ENCODE data around the gene NDUFAF3. TPM values are rescaled to one million over a fixed set of nuclear protein-coding genes. Genes with fewer than 3 reads are reported as not detected.

Gene NDUFAF3
- total RNA-seq, 1 experiment from 2014 or later = 40.7 TPM

DNA sequence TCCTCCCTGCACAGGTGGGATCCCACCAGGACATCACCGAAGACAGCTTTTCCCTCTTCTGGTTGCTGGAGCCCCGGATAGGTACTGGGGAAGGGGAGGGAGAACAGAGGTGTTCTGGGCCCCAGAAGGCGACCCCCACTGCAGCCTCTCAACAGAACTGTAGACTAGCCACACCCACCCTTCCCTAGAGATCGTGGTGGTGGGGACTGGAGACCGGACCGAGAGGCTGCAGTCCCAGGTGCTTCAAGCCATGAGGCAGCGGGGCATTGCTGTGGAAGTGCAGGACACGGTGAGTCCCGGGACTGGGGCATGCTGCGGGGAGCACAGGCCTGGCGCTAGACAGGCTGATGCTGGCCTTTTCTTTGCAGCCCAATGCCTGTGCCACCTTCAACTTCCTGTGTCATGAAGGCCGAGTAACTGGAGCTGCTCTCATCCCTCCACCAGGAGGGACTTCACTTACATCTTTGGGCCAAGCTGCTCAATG, 809 bp downstream of the NDUFAF3 start:
- Histone ChIP-seq H3K4me2 (ENCODE audit: insufficient read depth, insufficient read length, low read length) (peak overlapping the region; percentile 88), H4K91ac (ENCODE audit: insufficient read length, low read depth, low read length) (no peak overlapping the region), H3K9ac (ENCODE audit: extremely low read depth, insufficient read length, low read length) (peak overlapping the region; percentile 90), H3K4ac (ENCODE audit: low read depth, low read length) (no peak overlapping the region), H3K79me2 (ENCODE audit: insufficient read depth, low read length) (no peaks in the 10 kb centered on the region), H3K4me1 (ENCODE audit: insufficient read depth, low read length) (no peaks in the 10 kb centered on the region), H2BK15ac (ENCODE audit: low read depth, low read length) (no peak overlapping the region), H2AFZ (ENCODE audit: low read length) (no peak overlapping the region), H3K23ac (ENCODE audit: insufficient read length, low read depth, low read length) (no peak overlapping the region), H4K5ac (ENCODE audit: insufficient read length, low read depth, low read length) (no peak overlapping the region), H3T11ph (ENCODE audit: low read length) (no peak overlapping the region), H3K23me2 (ENCODE audit: insufficient read length, low read depth, low read length, poor library complexity, severe bottlenecking) (peaks cover 21% of the 10 kb centered on the region), H3K27me3 (ENCODE audit: insufficient read depth, low read length) (no peaks in the 10 kb centered on the region), H2BK120ac (ENCODE audit: low read depth, low read length, poor library complexity, severe bottlenecking) (no peak overlapping the region), H2BK20ac (ENCODE audit: low read depth, low read length, poor library complexity, severe bottlenecking) (no peak overlapping the region), H3K56ac (ENCODE audit: insufficient read length, low read depth, low read length) (no peak overlapping the region), H3K18ac (ENCODE audit: insufficient read length, low read depth, low read length) (peak overlapping the region; percentile 85), H3K9me3 (ENCODE audit: control insufficient read depth, low read depth, low read length) (no peaks in the 10 kb centered on the region), H3K27ac (ENCODE audit: insufficient read length, low read depth, low read length) (no peak overlapping the region), H3K79me1 (ENCODE audit: insufficient read depth, low read depth, low read length, poor library complexity, severe bottlenecking) (no peaks in the 10 kb centered on the region), H2BK12ac (ENCODE audit: insufficient read length, low read depth, low read length) (no peak overlapping the region), H4K20me1 (ENCODE audit: control insufficient read depth, insufficient read depth, insufficient read length) (peaks cover 5% of the 10 kb centered on the region), H2BK5ac (ENCODE audit: insufficient read length, low read length) (no peak overlapping the region), H4K8ac (replicated peaks; ENCODE audit: insufficient read length, low read depth, low read length) (no peak overlapping the region), H2AK5ac (ENCODE audit: insufficient read length, low read length) (no peak overlapping the region), H3K14ac (ENCODE audit: insufficient read depth, low read length) (peak overlapping the region; percentile 89; the same call in 1 of the 2 replicates)
- peak overlapping the region; percentile 91 to 95 for H3K4me3 Mint-ChIP-seq
- H3K27me3 Mint-ChIP-seq (ENCODE audit: low read depth) = no peaks in the 10 kb centered on the region; the same call in 1 of the 2 replicates
- WGBS (ENCODE audit: extremely low coverage, insufficient read length, low lambda C conversion rate) = no CpG with 5 or more reads among the region's 12 CpGs
- TF ChIP-seq, protein P1, sequence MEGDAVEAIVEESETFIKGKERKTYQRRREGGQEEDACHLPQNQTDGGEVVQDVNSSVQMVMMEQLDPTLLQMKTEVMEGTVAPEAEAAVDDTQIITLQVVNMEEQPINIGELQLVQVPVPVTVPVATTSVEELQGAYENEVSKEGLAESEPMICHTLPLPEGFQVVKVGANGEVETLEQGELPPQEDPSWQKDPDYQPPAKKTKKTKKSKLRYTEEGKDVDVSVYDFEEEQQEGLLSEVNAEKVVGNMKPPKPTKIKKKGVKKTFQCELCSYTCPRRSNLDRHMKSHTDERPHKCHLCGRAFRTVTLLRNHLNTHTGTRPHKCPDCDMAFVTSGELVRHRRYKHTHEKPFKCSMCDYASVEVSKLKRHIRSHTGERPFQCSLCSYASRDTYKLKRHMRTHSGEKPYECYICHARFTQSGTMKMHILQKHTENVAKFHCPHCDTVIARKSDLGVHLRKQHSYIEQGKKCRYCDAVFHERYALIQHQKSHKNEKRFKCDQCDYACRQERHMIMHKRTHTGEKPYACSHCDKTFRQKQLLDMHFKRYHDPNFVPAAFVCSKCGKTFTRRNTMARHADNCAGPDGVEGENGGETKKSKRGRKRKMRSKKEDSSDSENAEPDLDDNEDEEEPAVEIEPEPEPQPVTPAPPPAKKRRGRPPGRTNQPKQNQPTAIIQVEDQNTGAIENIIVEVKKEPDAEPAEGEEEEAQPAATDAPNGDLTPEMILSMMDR (conservative IDR thresholded peaks at IDR 0.05) = no peak
- no peak for DNase-seq
- H3K4me1 Mint-ChIP-seq = peaks cover 22 to 27% of the 10 kb centered on the region in 2 experiments
- peak overlapping the region; percentile 95 to 98 (median 95) for H3K27ac Mint-ChIP-seq
- H3K9me3 Mint-ChIP-seq = no peaks in the 10 kb centered on the region
- H3K36me3 Mint-ChIP-seq (ENCODE audit: insufficient read depth in 1 of 3, low read depth in 3 of 3) = peaks cover 43 to 53% (median 52%) of the 10 kb centered on the region in 3 experiments

Data from H9 (cell line).